GM18907 (cell line): ENCODE measurements around the gene THBS4.
"Not testable (repeated sequence)": the region's sequence is repeated elsewhere in the genome, so short reads cannot be mapped to it uniquely, and the experiment has no call there.

Experiments
- ATAC-seq: cut with Tn5 transposase; IDR thresholded peaks from one replicate; pipeline ENCODE4 v1.9.1; 2021; ENCODE audit warnings: mild to moderate bottlenecking, moderate library complexity; ENCODE audit not compliant: unreplicated experiment

The THBS4 gene

GRCh38 chr5:80072103-80073073 lies 37.2 kb downstream of the THBS4 start:
- ATAC-seq: no peak

- ATAC-seq: no peak
These were observed 41.2 kb downstream of the THBS4 start for GRCh38 chr5:80076131-80077050.

- no peak for ATAC-seq
These were observed 42.0 kb downstream of the THBS4 start for GRCh38 chr5:80077051-80077714.

GRCh38 chr5:80078921-80079320 lies 43.8 kb downstream of the THBS4 start:
- ATAC-seq: no peak

- no peak for ATAC-seq
These were observed 47.1 kb downstream of the THBS4 start for GRCh38 chr5:80082281-80082680.

GRCh38 chr5:80082731-80083100 lies 47.6 kb downstream of the THBS4 start:
- no peak for ATAC-seq

- ATAC-seq: no peak
These were observed 48.1 kb downstream of the THBS4 start for GRCh38 chr5:80083101-80083890.

- ATAC-seq: no peak
These were observed 55.7 kb downstream of the THBS4 start for GRCh38 chr5:80090884-80091166.

GRCh38 chr5:80091792-80092192 lies 56.6 kb downstream of the THBS4 start:
- not testable (repeated sequence) for ATAC-seq

- ATAC-seq: no peak
These were observed 57.4 kb downstream of the THBS4 start for GRCh38 chr5:80092486-80093107.

- ATAC-seq: no peak
These were observed 58.6 kb downstream of the THBS4 start for GRCh38 chr5:80093796-80094195.

GRCh38 chr5:80094236-80094738 lies 59.1 kb downstream of the THBS4 start:
- no peak for ATAC-seq

GRCh38 chr5:80097451-80097850 lies 62.3 kb downstream of the THBS4 start:
- no peak for ATAC-seq

GRCh38 chr5:80101993-80102392 lies 66.8 kb downstream of the THBS4 start:
- ATAC-seq: no peak

- ATAC-seq: no peak
These were observed 68.2 kb downstream of the THBS4 start for GRCh38 chr5:80103371-80103770.

GRCh38 chr5:80105698-80106439 lies 70.7 kb downstream of the THBS4 start:
- no peak for ATAC-seq

- no peak for ATAC-seq
These were observed 71.8 kb downstream of the THBS4 start for GRCh38 chr5:80106916-80107315.

GRCh38 chr5:80109646-80110478 lies 74.7 kb downstream of the THBS4 start:
- ATAC-seq: no peak
